ENCODE results near the gene BACH2.

GRCh38 chr6:90286884-90287488 lies 9.7 kb downstream of the BACH2 start:
- TF ChIP-seq CTCF (IDR thresholded peaks at IDR 0.05) = peak; percentile 90
- no peak for TF ChIP-seq EZH2 (IDR thresholded peaks at IDR 0.05)
- TF ChIP-seq EZH2phosphoT487 (IDR thresholded peaks at IDR 0.05) = no peak

All from neural progenitor cell (in vitro differentiated cells).